Stimulated activated CD4-positive, alpha-beta T cell treated with anti-CD3 and anti-CD28 coated beads, Interleukin-15, amount 100 ng/mL, for 24 hours (primary cell): ENCODE data around the gene NAPB.
A peak's percentile ranks its signal among the peaks of the same experiment; 100 is the strongest.

ENCODE experiments used
- DNase-seq: peaks from one replicate; pipeline ENCODE4 v3.0.0-alpha.2; 2020

The NAPB gene

DNA sequence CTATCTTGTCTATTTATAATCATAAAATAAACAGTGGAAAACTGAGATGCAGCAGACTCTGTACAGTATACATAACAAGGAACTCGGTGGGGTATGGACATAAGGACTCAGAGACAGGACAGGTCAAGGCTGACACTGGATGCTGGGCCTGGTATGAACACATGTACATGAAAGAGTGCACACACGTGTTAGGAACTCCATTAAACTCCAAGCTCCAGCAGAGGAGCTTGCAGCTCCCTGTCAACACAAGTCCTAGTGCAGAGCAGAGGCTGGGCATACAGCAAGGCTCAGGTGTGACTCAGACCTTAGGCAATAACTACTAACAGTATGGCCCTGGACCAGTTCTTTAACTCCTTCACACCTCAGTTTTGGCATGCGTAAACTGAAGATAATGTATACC lies 17.1 kb downstream of the NAPB start:
- DNase-seq, result no peak

DNA sequence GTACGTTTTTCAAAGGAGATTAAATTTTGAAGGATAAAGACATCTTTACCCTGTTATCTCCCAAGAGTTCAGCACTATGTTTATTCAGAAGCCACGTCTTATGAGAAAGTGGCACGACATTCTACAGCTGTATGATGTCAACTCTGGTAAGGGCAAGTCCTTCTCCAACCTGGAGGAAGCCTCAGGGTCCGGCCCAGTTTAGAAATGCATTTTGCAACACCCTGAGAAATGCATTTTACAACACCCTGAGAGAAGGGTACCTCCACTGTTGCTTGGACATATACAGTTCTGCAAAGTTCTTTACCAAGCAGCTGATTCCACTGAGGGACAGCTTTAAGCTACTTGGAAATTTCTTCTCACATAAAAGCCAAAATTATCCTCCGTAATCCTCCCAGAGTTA lies 17.5 kb downstream of the NAPB start:
- no peak for DNase-seq

DNA sequence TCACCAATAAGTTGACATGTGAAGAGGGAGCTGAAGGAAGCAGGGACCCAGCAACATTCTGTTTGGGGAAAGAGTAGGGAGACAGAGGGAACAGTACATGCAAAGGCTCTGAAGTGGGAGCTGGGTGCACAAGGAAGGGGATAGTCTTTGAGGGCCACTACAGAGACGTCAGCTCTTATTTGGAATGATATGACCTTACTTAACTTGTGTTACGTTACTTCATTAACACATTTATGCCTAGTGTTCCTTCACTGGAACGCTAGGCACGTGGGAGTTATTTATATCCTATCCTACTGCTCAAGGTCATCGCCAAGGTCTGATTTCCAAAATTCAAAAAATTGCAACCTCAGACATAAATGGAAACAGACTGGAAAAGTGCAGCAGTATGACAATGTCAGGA lies 20.2 kb downstream of the NAPB start:
- no peak for DNase-seq

GRCh38 chr20:23399568-23400241 lies 21.6 kb downstream of the NAPB start:
- DNase-seq, result peak; percentile 21

DNA sequence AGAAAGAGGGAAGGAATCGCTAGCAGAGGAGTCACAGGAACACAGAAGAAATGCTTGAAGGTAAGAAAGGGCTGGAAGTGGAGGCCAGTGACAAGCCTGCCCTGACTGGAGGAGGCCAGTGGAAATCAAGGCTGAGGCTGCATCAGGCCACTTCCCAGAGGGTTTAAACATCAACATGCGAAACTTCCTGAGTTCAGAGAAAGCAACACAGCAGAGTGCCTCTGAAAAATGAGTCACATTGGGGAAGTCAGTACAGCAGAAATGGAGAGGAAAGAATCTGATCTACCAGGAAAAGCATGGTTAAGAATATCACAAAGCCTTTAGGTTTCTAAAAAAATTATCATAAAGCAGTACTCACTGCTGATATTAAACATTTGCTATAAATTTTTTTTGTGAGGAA lies 23.3 kb downstream of the NAPB start:
- DNase-seq, result no peak

GRCh38 chr20:23396950-23397627 lies 24.2 kb downstream of the NAPB start:
- no peak for DNase-seq

GRCh38 chr20:23393996-23394775 lies 27.1 kb downstream of the NAPB start:
- no peak for DNase-seq

- no peak for DNase-seq
Measured at GRCh38 chr20:23391707-23392310, 29.5 kb downstream of the NAPB start.

- DNase-seq, result no peak
Measured at GRCh38 chr20:23390091-23390774, 31.1 kb downstream of the NAPB start.

- no peak for DNase-seq
Measured at GRCh38 chr20:23387118-23387443, 34.2 kb downstream of the NAPB start.

GRCh38 chr20:23386304-23387117 lies 34.8 kb downstream of the NAPB start:
- DNase-seq, result no peak

DNA sequence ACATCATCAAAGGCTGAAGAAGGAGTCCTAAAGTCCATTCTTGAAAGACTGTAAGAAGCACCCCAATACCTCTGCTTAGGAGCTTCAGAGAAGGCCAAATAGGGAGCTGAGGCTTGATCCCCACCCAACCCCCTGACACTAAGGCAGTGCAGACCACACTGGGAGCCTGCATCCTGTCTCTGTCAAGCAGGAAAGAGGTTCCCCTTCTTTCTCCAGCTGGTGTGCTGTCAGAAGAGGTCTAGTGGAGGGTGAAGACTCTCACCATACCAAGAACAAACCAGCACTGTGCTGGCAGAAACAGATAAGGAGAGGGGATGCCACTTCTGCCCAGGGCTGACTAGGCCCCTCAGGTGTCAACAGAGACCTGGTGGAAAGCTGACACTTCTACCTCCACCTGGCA lies 39.4 kb downstream of the NAPB start:
- no peak for DNase-seq

DNA sequence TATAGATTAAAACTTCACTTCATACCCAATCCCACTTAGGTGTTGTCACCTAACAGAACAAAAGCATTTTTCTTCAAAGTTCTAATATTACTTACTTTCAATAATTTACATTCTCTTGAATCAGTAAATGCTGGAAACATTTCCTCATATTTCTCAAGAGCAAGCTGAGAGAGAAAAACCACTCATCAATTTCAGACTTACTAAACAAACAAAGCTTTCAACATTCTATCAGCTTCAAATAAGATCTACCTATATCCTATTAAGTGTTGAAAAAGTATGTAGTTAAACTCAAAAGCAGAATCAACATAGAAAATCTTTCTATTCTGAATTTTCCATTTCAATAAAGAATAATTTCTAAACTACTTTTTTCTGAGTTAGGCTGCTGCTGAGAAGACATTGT lies 41.5 kb downstream of the NAPB start:
- no peak for DNase-seq

- no peak for DNase-seq
Measured at GRCh38 chr20:23375827-23376226, 45.5 kb downstream of the NAPB start.

GRCh38 chr20:23374441-23374840 lies 46.8 kb downstream of the NAPB start:
- no peak for DNase-seq

GRCh38 chr20:23371496-23371895 lies 49.8 kb downstream of the NAPB start:
- DNase-seq, result no peak

GRCh38 chr20:23370873-23371272 lies 50.4 kb downstream of the NAPB start:
- DNase-seq, result no peak

GRCh38 chr20:23370274-23370673 lies 51.0 kb downstream of the NAPB start:
- no peak for DNase-seq

- no peak for DNase-seq
Measured at GRCh38 chr20:23369072-23369823, 52.0 kb downstream of the NAPB start.

DNA sequence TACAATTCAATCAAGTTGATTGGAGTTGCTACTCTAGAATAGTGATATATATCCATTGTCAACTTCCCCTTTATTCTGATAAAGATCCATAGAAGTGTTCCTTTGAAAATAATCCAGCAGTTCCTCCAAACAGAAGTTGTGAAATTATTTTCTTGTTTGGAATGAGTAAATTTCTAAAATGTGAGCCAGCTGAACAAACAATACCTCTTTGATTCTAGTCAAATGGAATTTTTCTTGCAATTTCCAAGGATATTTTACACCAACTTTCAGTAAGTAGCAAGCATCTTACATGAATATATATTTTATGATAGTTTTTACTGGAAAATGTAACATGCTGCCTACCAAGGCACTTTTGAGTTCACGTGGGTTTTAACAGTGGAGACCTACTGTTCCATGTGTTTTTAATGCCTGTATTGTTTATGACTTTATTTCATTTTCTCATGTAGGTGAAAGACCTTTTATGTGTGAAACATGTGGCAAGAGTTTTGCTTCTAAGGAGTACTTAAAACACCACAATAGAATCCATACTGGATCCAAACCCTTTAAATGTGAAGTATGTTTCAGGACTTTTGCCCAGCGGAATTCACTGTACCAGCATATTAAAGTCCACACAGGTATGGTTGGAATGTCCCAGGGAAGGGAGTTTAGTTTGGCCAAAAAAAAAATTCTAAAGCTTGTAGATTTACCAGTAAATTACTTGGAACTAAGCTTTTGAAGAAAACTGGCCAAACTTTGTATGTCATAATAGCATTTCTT lies 52.8 kb downstream of the NAPB start:
- no peak for DNase-seq

DNA sequence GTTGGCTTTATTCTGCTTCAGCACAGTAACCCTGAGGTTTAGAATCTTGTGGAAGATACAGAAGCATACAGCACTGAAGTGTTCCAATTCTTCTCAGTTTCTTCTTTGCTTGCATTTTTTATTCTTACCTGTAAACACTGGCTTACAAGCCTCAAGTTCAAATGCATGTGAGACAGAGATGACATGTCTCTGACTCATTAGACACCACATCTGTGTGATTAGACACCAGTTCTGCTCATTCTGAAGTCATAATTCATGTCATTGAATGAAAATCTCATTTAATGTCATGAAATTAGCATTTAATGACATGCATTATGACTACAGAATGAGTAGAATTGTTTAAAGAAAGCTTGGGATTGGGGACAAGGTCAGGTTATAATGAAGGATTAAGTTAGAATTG lies 53.5 kb downstream of the NAPB start:
- no peak for DNase-seq
